HepG2 (cell line): ENCODE results near the gene PHKB. TPM values are rescaled to one million over a fixed set of nuclear protein-coding genes. Genes with fewer than 3 reads are reported as not detected.

ENCODE experiments used
- AHR ChIP-seq: IDR thresholded peaks from 2 replicates; pipeline ENCODE4 v1.6.1; 2018; ENCODE audit warnings: missing genetic modification reagents, missing compliant biosample characterization
- BRCA1 ChIP-seq: sonication (generic); formaldehyde crosslinking; IDR thresholded peaks from 2 replicates; pipeline ENCODE4 v1.4.0; 2020; ENCODE audit warnings: missing genetic modification reagents
- CBX1 ChIP-seq: IDR thresholded peaks from one replicate; pipeline ENCODE4 v1.6.1; 2016; ENCODE audit warnings: antibody characterized with exemption, low read depth
- FOXM1 ChIP-seq: sonication (generic); formaldehyde crosslinking; IDR thresholded peaks from 2 replicates; pipeline ENCODE4 v1.5.0; 2020; ENCODE audit warnings: missing genetic modification reagents
- KDM3A ChIP-seq: IDR thresholded peaks from 2 replicates; pipeline ENCODE4 v1.6.1; 2018; ENCODE audit warnings: low read depth, missing compliant biosample characterization
- MEF2D ChIP-seq: sonication (generic); formaldehyde crosslinking; IDR thresholded peaks from 2 replicates; pipeline ENCODE4 v1.5.1; 2020; ENCODE audit warnings: mild to moderate bottlenecking, missing genetic modification reagents
- MIXL1 ChIP-seq: IDR thresholded peaks from 2 replicates; pipeline ENCODE4 v1.6.1; 2016
- NCOR1 ChIP-seq: fragments of 200-600 bp; sonication (generic); IDR thresholded peaks from 2 replicates; pipeline ENCODE4 v1.7.0; 2017; ENCODE audit warnings: antibody characterized with exemption, low read length, borderline replicate concordance
- SETDB1 ChIP-seq: sonication (generic); formaldehyde crosslinking; IDR thresholded peaks from 2 replicates; pipeline ENCODE4 v1.5.1; 2020; ENCODE audit warnings: missing genetic modification reagents, mild to moderate bottlenecking, borderline replicate concordance
- XBP1 ChIP-seq: sonication (generic); formaldehyde crosslinking; IDR thresholded peaks from 2 replicates; pipeline ENCODE4 v1.5.0; 2020; ENCODE audit warnings: missing genetic modification reagents
- ZBTB38 ChIP-seq: sonication (generic); formaldehyde crosslinking; IDR thresholded peaks from 2 replicates; pipeline ENCODE4 v1.5.1; 2020; ENCODE audit warnings: mild to moderate bottlenecking, missing genetic modification reagents
- ZNF451 ChIP-seq: sonication (generic); formaldehyde crosslinking; IDR thresholded peaks from 2 replicates; pipeline ENCODE4 v1.5.0; 2020; ENCODE audit warnings: mild to moderate bottlenecking, missing genetic modification reagents
- ZNF577 ChIP-seq: sonication (generic); formaldehyde crosslinking; IDR thresholded peaks from 2 replicates; pipeline ENCODE4 v1.4.0; 2020; ENCODE audit warnings: mild to moderate bottlenecking, low read depth, missing genetic modification reagents, borderline replicate concordance
- polyA plus RNA-seq, 8 experiments: library from polyadenylated mRNA; depleted of rRNA in 3 of 8; stranded (reverse) in 7 of 8; unstranded in 1 of 8; fragments of >200 nt; fragmentation: Illumina TruSeq in 4 of 8; extraction: Trizol in 4 of 8; gene quantifications; 2 replicates each; pipeline versions ENCODE4 v1.2.1 to v1.2.3, GENCODE V29; 2011 to 2016; ENCODE audit warnings: low read depth in 4 of 8, missing spikeins in 1 of 8, mixed read lengths in 1 of 8; ENCODE audit not compliant: insufficient read depth in 1 of 8
- total RNA-seq, 5 experiments: library from RNA; depleted of rRNA; stranded (reverse); fragments of >200 nt; fragmentation: Illumina TruSeq; extraction: Trizol; gene quantifications; 2 replicates each; pipeline ENCODE4 v1.2.3, GENCODE V29; 2016; ENCODE audit warnings: low read depth in 1 of 5
- TF ChIP-seq, protein P1 (sequence below): sonication (generic); formaldehyde crosslinking; IDR thresholded peaks from 2 replicates; pipeline ENCODE4 v1.9.0; 2021; ENCODE audit warnings: missing genetic modification reagents, borderline replicate concordance
- TF ChIP-seq, protein P2 (sequence below): sonication (generic); formaldehyde crosslinking; IDR thresholded peaks from 2 replicates; pipeline ENCODE4 v1.4.0; 2020; ENCODE audit warnings: missing genetic modification reagents, borderline replicate concordance
- TF ChIP-seq, protein P3 (sequence below): sonication (generic); formaldehyde crosslinking; IDR thresholded peaks from 2 replicates; pipeline ENCODE4 v1.5.1; 2020; ENCODE audit warnings: missing genetic modification reagents, mild to moderate bottlenecking, borderline replicate concordance
- TF ChIP-seq, protein P4 (sequence below): sonication (generic); formaldehyde crosslinking; IDR thresholded peaks from 2 replicates; pipeline ENCODE4 v1.4.0; 2020; ENCODE audit warnings: mild to moderate bottlenecking, low read depth, missing genetic modification reagents
- TF ChIP-seq, protein P5 (sequence below): sonication (generic); formaldehyde crosslinking; IDR thresholded peaks from 2 replicates; pipeline ENCODE4 v1.5.0; 2020; ENCODE audit warnings: missing genetic modification reagents
- TF ChIP-seq, protein P6 (sequence below): IDR thresholded peaks from 2 replicates; pipeline ENCODE4 v1.4.0; 2020; ENCODE audit warnings: mild to moderate bottlenecking, missing genetic modification reagents

The PHKB gene
- total and polyA plus RNA-seq, 2 of the 13 experiments (the other 11 are each of a cell fraction or from before 2014, with no cell fraction given) = 66.0 to 80.8 TPM

DNA sequence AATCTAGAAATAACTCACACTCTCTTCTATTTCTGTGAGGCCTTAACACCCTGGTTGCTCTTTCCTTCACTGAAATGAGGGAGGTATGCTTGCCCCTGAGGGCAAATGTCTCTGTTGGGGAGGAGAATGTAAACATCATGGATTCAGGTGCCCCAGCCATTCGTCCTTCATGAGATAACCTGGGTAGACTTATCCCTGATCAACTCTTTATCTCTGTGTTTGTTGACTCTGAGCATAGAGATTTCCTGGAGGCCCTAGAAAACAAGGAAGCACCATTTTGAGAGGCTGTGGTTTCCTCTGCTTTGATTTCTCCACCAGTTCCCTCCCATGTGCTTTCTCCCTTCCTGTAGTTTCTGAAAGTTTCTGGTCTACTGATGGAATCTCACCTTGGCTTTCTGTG lies 77.3 kb downstream of the PHKB start (continued):
- no peak for TF ChIP-seq SETDB1 (CRISPR knock-in tag)
- TF ChIP-seq, protein P1, sequence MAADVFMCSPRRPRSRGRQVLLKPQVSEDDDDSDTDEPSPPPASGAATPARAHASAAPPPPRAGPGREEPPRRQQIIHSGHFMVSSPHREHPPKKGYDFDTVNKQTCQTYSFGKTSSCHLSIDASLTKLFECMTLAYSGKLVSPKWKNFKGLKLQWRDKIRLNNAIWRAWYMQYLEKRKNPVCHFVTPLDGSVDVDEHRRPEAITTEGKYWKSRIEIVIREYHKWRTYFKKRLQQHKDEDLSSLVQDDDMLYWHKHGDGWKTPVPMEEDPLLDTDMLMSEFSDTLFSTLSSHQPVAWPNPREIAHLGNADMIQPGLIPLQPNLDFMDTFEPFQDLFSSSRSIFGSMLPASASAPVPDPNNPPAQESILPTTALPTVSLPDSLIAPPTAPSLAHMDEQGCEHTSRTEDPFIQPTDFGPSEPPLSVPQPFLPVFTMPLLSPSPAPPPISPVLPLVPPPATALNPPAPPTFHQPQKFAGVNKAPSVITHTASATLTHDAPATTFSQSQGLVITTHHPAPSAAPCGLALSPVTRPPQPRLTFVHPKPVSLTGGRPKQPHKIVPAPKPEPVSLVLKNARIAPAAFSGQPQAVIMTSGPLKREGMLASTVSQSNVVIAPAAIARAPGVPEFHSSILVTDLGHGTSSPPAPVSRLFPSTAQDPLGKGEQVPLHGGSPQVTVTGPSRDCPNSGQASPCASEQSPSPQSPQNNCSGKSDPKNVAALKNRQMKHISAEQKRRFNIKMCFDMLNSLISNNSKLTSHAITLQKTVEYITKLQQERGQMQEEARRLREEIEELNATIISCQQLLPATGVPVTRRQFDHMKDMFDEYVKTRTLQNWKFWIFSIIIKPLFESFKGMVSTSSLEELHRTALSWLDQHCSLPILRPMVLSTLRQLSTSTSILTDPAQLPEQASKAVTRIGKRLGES (CRISPR knock-in tag) = no peak
- TF ChIP-seq ZNF451 (CRISPR knock-in tag) = peak; percentile 66; the same call in 1 of the 2 replicates
- no peak for TF ChIP-seq XBP1 (CRISPR knock-in tag)
- TF ChIP-seq ZBTB38 (CRISPR knock-in tag) = no peak
- TF ChIP-seq NCOR1 = no peak
- TF ChIP-seq CBX1 = no peak
- TF ChIP-seq, protein P2, sequence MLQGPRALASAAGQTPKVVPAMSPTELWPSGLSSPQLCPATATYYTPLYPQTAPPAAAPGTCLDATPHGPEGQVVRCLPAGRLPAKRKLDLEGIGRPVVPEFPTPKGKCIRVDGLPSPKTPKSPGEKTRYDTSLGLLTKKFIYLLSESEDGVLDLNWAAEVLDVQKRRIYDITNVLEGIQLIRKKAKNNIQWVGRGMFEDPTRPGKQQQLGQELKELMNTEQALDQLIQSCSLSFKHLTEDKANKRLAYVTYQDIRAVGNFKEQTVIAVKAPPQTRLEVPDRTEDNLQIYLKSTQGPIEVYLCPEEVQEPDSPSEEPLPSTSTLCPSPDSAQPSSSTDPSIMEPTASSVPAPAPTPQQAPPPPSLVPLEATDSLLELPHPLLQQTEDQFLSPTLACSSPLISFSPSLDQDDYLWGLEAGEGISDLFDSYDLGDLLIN (CRISPR knock-in tag) = peak; percentile 26; the same call in 1 of the 2 replicates
- no peak for TF ChIP-seq ZNF577 (CRISPR knock-in tag)
- no peak for TF ChIP-seq AHR (CRISPR knock-in tag)
- no peak for TF ChIP-seq FOXM1
- TF ChIP-seq KDM3A (CRISPR knock-in tag) = peak; percentile 72; the same call in 1 of the 2 replicates
- TF ChIP-seq MEF2D = peak; percentile 98
- TF ChIP-seq, protein P3, sequence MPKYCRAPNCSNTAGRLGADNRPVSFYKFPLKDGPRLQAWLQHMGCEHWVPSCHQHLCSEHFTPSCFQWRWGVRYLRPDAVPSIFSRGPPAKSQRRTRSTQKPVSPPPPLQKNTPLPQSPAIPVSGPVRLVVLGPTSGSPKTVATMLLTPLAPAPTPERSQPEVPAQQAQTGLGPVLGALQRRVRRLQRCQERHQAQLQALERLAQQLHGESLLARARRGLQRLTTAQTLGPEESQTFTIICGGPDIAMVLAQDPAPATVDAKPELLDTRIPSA (CRISPR knock-in tag) = no peak
- TF ChIP-seq, protein P4, sequence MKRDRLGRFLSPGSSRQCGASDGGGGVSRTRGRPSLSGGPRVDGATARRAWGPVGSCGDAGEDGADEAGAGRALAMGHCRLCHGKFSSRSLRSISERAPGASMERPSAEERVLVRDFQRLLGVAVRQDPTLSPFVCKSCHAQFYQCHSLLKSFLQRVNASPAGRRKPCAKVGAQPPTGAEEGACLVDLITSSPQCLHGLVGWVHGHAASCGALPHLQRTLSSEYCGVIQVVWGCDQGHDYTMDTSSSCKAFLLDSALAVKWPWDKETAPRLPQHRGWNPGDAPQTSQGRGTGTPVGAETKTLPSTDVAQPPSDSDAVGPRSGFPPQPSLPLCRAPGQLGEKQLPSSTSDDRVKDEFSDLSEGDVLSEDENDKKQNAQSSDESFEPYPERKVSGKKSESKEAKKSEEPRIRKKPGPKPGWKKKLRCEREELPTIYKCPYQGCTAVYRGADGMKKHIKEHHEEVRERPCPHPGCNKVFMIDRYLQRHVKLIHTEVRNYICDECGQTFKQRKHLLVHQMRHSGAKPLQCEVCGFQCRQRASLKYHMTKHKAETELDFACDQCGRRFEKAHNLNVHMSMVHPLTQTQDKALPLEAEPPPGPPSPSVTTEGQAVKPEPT (CRISPR knock-in tag) = no peak
- TF ChIP-seq, protein P5, sequence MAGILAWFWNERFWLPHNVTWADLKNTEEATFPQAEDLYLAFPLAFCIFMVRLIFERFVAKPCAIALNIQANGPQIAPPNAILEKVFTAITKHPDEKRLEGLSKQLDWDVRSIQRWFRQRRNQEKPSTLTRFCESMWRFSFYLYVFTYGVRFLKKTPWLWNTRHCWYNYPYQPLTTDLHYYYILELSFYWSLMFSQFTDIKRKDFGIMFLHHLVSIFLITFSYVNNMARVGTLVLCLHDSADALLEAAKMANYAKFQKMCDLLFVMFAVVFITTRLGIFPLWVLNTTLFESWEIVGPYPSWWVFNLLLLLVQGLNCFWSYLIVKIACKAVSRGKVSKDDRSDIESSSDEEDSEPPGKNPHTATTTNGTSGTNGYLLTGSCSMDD (CRISPR knock-in tag) = no peak
- TF ChIP-seq, protein P6, sequence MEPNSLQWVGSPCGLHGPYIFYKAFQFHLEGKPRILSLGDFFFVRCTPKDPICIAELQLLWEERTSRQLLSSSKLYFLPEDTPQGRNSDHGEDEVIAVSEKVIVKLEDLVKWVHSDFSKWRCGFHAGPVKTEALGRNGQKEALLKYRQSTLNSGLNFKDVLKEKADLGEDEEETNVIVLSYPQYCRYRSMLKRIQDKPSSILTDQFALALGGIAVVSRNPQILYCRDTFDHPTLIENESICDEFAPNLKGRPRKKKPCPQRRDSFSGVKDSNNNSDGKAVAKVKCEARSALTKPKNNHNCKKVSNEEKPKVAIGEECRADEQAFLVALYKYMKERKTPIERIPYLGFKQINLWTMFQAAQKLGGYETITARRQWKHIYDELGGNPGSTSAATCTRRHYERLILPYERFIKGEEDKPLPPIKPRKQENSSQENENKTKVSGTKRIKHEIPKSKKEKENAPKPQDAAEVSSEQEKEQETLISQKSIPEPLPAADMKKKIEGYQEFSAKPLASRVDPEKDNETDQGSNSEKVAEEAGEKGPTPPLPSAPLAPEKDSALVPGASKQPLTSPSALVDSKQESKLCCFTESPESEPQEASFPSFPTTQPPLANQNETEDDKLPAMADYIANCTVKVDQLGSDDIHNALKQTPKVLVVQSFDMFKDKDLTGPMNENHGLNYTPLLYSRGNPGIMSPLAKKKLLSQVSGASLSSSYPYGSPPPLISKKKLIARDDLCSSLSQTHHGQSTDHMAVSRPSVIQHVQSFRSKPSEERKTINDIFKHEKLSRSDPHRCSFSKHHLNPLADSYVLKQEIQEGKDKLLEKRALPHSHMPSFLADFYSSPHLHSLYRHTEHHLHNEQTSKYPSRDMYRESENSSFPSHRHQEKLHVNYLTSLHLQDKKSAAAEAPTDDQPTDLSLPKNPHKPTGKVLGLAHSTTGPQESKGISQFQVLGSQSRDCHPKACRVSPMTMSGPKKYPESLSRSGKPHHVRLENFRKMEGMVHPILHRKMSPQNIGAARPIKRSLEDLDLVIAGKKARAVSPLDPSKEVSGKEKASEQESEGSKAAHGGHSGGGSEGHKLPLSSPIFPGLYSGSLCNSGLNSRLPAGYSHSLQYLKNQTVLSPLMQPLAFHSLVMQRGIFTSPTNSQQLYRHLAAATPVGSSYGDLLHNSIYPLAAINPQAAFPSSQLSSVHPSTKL = peak; percentile 99
- TF ChIP-seq BRCA1 = no peak
- peak; percentile 60; the same call in 1 of the 2 replicates for TF ChIP-seq MIXL1 (CRISPR knock-in tag)
